ENCODE results near the gene SLC10A2.

DNA sequence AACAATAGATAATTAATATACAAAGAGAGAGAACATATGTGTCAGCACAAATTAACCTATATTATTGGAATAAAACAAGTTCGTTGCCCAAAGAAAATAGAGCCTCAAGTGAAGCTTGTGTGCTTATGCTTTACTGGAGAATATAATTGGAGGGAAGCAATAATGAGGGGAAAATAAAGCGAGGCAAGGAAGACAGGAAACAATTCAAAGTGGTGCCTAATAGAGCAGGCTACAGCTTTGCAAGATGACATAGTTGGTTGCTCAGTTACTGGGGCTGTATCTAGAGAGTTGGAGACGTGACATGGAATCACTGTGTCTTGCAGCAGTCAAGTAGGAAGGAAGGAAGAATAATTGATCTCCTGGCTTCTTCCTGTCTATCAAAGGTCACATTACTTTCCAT lies 21.1 kb upstream of the SLC10A2 start:
- TF ChIP-seq, protein P1, sequence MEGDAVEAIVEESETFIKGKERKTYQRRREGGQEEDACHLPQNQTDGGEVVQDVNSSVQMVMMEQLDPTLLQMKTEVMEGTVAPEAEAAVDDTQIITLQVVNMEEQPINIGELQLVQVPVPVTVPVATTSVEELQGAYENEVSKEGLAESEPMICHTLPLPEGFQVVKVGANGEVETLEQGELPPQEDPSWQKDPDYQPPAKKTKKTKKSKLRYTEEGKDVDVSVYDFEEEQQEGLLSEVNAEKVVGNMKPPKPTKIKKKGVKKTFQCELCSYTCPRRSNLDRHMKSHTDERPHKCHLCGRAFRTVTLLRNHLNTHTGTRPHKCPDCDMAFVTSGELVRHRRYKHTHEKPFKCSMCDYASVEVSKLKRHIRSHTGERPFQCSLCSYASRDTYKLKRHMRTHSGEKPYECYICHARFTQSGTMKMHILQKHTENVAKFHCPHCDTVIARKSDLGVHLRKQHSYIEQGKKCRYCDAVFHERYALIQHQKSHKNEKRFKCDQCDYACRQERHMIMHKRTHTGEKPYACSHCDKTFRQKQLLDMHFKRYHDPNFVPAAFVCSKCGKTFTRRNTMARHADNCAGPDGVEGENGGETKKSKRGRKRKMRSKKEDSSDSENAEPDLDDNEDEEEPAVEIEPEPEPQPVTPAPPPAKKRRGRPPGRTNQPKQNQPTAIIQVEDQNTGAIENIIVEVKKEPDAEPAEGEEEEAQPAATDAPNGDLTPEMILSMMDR (IDR thresholded peaks at IDR 0.05) = no peak
- TF ChIP-seq POLR2A (IDR thresholded peaks at IDR 0.05) = no peak

Measured in Peyer's patch (tissue), 4 donors.